GM18861 (cell line): Measurements from ENCODE around the gene ECE1.
A peak's percentile ranks its signal among the peaks of the same experiment; 100 is the strongest.
"Not testable (repeated sequence)": the region's sequence is repeated elsewhere in the genome, so short reads cannot be mapped to it uniquely, and the experiment has no call there.

ENCODE experiments used
- ATAC-seq: cut with Tn5 transposase; IDR thresholded peaks from one replicate; pipeline ENCODE4 v1.9.1; 2021; ENCODE audit not compliant: unreplicated experiment

The ECE1 gene

DNA sequence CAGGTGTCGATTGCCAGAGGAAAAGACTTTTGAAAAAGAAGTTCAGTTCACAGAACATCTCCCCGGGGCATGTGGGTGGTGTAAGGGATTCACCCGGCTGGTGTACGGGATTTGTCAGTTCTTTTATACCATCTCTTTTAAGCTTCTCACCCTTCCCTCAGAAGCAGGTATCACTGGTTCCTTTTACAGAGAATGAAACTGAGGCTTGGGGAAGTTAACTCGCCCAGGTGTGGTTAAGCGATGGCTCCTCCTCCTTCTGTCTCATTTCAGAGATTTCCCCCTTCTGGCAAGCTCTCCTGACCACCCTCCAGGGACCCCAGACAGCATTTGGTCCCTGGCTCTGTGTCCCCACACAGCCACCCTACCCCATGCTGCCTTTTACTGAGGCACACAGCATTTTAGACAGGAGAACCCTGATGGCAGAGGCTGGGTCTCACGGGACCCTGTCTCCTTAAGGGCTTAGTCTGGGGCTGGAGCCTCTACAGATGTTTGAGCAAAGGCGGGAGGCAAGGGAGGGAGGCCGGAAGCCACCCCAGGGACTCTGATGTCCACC lies 2.8 kb upstream of the ECE1 start:
- peak; percentile 22 for ATAC-seq

DNA sequence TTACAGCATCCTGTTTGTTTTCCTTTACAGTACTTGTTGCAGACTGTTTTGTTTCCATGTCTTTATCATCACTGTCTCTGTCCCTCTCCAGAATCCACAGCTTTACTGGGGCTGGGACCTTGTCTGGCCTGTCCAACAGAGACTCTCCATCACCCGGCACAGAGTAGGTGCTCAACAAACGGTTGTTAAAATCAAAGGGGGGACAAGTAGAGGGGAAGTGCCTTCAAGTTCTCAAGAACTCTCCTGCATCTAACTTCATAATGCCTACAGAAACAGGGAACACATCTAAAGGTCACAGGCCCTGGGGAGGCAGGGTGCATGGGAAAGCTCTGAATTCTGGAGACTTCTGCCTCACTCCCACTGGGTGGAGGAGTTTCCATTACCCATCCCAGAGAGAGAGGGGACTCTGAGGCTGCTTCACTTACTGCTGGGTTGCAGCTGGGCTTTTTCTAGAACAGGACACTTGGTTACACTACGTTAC lies 2.3 kb upstream of the ECE1 start:
- ATAC-seq = no peak

DNA sequence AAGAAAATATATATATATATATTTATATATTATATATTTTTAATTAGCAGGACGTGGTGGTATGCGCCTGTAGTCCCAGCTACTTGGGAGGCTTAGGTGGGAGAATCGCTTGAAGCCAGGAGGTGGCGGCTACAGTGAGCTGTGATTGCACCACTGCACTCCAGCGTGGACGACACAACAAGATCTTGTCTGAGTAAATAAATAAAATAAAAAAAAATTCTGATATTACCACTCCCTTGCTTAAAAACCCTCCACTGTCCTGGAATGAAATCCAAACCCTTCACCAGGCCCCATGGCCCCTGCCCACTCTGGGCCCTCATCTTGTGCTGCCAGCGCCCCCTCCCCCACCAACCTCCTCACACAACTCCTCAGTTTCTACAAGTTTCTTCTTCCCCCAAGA lies 1.7 kb upstream of the ECE1 start:
- no peak for ATAC-seq

DNA sequence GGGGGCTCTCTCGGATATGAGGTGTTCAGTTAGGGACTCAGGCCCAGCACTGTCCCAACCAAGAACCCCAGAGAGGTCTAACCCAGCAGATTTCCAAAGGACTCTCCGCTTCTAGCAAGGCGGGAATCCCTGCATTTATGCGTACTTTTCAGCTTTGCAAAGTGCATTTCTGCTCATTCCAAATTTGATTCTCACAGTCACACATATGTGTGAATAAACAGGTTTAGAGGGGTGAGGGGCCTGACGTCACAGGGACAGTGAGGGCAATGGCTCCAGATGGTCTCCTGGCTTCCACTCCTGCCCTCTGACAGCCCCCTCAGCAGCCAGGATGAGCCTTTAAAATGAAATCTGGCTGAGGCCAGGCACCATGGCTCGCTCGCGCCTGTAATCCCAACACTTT lies 921 bp upstream of the ECE1 start:
- ATAC-seq = no peak

DNA sequence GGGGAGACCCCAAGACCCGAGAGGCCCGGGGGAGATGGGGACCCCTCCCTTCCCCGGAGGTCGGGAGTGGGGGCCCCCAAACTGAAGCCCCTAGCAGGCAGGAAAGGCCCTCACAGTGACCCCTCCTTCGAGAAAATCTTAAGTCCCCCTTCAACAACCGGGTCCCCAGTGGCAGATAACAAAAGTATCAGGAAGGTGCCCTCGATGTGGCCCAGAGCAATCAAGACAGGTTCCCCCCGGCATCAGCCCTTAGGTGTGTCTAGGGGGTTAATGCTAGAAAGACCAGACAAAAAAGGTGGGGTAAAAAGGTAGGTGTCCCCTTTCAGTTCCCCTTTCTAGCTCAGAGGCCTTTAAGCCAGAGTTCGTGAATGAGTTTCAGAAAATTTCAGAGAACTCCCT lies 282 bp upstream of the ECE1 start:
- no peak for ATAC-seq

DNA sequence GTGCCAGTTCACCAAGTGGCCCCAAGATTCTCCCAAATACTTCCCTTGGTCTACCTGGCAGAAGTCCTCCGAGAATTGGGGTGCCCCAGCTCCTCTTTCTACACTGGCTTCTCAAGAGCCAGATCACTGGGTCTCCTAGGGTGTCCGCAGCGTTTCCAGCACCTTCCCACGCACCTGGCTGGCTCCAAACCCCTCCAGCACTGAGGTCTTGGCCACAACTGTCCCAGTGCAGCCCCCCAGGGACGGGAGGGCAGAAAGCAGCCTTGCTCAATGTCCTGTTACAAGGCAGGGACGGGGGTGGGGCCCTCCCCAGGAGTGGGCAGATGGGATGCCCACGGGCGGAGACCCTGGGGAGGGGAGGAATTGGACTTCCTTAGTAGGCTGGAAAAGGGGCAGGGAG lies 1.1 kb downstream of the ECE1 start:
- no peak for ATAC-seq

DNA sequence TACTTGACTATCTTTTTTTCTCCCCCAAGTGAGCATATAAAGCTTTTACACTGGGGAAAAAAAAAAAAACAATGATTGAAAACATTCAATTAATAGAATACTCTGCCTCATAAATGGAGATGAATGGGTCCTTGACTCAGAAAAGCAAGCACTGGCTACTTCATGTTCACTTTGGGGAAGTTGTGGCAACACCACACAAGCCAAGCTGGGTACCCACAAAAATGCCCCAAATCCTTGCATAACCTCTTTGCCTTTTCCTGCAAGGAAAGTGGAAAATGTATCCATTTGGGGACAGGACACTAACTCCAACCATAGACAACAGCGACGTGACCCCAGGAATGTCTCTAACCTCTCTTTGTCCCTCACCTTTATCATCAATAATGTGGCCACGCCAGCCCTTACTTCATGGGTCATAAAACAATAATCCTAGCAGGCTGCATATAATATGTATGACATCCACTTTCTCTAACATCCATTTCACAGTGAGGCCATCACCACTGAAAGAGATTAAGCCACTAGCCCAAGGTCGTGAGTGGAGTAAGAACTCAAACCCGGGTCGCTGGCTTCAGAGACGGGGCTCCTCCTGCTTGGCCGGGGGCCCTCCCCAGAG lies 2.3 kb downstream of the ECE1 start:
- no peak for ATAC-seq

DNA sequence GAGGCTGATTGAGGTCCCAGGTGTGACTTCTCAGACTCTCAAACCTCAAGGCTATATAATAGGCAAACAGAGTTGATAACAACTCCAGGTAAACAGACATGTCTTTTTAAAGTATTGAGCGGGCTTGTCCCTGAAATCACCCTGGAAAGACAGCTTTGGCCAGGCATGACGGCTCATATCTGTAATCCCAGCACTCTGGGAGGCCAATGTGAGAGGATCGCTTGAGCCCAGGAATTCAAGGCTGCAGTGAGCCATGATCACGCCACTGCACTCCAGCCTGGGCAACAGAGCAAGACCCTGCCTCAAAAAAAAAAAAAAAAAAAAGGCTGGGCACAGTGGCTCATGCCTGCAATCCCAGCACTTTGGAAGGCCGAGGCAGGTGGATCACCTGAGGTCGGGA lies 4.9 kb downstream of the ECE1 start:
- ATAC-seq = not testable (repeated sequence)

DNA sequence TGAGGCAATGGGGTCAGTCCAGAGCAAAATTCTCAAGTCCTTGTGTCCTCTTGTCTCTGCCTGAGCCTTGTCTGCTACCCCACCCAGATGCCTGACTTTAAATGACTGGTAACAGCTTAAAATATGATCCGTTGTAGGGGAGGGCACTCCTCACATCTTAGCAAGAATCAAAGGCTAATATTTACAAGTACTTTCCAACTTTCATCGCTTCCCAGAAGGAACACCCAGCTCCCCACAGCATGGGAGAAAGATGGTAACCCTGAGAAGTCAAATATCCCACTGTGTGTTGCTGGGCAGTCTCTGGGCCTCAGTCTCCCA lies 5.2 kb downstream of the ECE1 start:
- no peak for ATAC-seq

DNA sequence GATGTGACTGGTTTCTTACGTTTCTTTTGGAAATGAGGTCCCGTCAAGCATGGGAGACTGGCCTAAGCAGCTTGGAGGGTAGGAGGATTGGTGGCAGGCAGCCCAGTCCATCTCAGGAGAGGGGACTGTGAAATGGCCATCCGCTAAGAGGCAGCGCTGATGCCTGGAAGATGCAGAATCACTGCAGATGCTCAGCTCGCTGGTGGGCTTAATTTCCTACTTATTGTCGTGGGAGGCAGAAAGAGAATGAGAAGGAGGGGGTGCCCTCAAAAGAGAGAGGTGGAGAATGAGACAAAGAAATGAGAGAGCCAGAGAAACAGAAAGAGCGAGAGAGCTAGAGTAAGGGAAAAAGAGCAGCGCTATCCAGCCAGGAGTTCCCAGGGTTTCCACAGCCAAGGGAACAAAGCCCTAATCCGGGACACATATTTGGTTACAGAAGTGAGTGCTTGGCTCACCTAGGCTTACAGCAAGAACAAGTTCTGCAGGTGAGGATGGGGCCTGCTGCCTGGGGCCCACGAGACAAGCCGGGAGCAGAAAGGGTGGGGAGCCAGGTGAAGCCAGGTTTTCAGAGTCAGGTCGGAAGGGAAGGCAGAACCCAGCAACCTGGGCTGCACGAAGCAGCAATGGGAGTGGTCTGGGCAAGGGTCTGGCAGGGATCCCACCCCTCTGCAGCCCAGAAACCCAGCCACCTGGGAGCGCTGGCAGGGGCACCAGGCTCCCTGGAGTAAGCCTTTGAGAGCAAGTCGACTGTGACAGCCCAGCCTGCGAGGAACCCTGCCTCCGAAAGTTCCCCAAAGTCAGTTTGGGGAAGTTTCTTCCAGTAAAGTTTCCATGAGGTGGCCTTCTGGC lies 5.8 kb downstream of the ECE1 start:
- ATAC-seq = no peak

DNA sequence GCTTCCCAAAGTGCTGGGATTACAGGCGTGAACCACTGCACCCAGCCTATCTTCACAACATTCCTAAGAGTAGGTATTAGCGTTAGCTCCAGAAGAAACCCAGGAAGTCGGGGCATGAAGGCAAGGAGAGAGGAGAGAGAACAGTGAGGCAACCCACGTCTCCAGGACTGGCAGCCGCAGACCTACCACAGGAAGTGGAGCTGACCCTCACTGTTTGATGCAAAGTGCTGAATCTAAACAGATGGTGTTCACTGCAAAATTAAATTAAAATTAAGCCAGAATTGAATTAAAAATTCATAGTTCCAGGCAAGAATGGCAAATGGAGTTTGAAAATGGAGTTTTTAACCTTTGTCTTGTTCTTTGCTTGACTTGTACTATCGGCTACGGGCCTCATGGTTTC lies 6.7 kb downstream of the ECE1 start:
- ATAC-seq = no peak

DNA sequence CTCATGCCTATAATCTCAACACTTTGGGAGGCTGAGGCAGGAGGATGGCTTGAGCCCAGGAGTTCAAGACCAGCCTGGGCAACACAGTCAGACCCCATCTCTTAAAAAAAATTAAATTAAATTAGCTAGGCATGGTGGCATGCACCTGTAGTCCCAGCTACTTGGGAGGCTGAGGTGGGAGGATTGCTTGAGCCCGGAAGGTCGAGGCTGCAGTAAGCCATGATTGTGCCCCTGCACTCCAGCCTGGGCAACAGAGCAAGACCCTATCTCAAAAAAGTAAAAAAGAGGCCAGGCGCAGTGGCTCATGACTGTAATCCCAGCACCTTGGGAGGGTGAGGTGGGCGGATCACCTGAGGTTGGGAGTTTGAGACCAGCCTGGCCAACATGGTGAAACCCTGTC lies 8.2 kb downstream of the ECE1 start:
- ATAC-seq = not testable (repeated sequence)

DNA sequence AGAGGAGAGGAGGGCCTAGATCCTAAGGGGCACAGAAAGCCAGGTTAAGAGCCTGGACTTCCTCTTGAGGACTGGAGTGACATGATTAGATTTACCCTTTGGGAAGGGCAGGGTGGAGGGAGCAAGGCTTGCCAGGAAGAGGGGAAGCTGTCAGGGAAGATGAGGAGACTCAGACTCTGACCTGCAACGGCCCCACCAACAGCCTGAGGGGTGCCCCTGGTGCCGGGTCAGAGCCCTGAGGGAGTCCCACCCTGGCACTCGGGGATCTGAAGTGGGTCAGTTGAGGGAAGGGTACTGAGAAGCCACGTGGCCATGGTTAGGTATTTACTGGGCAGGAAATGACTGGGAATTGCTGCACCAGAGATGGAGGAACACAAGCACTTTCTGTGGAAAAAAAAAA lies 9.8 kb downstream of the ECE1 start:
- ATAC-seq = no peak

DNA sequence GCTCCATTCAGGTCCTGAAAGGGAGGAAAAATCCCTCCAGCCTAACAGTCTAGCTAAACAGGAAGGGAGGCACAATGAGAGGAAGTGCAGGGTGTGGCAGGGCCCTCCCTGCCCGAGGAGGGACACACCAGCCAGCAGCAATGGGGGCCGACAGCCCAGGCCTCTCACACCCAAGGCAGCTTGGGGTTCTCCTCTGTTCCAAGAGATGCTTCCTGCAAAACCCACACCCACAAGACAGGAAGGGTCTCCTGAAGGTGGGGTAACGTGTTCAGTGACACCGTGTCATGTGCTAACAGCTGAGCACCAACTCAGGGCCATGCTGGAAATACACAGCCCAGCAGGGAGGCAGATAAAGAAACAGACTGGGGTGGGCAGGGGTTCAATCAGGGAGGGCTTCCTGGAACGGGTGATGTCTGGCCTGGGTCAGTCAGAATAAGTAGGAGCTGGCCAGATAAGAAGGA lies 10.2 kb downstream of the ECE1 start:
- no peak for ATAC-seq

DNA sequence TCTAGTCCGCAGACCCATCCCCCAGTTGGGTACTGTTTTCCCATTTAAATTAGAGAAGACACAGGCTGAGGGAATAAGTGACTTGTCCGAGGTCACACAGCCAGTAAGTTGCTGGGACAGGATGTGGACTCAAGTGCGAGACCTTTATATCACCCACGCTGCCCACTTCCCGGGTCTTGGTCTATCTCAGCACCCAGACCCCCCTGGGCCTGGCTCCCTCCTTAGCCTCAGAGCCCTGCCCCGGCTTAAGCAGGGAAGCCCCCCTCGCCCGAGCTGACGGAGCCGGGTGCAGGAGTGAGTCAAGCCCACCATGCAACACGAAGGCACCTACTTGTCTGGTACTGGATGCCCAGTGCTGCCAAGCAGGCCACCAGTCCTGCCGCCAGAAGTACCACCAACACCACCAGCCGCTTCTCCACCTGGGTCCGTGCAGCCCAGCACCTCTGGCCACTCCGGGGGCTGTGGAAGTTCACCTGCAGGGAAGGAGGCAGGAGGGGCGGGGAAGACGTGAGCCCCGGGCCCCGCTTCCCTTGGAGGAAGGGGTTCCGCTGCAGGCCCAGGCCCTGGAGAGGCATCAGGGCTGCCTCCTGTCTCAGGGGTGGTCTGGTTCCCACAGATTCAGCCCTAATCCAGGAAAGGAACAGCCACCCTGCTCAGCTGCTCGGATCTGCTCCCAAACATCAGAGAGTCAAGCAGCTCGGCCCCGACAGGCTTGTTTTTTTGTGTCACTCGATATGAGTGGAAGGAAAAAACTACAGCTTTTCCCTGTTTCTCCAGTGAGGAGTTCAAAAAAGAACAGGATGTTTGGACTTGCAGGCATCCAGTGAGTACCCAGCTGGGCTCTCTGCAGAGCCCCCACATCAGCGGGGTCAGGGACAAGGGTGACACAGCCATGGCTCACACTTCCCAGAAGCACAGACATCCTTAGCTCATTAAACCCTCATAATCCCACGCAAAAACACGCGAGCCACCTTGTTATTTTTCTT lies 11.1 kb downstream of the ECE1 start:
- ATAC-seq = no peak

DNA sequence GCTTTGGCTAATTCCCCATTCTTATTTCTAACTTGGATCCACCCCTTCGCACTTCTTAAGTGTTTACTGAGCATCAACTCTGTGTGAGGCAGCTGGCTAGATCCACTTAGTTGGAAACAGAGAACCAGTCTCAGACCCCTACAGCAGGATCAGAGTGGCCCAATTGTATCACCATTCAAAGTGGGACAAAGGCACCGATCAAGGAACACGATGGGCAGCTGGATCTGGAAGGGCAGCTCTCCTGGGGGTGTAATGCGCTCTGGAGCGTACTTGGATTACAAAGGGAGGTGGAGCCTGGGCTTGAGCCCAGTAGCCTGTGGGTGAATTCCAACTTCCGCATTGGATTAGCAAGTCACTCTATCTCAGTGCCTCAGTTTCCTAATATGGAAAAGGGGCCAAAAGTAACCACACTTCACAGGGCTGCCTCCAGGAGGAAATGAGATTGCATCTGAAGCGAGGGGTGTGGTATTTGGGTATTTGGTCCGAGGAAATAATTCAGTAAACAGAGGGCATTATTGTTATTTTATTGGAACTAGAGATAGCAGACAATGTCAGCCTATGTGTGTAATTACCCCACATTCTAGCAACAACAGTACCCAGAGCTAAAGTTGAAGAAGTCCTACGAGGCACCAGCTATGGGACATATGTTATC lies 11.9 kb downstream of the ECE1 start:
- ATAC-seq = no peak

DNA sequence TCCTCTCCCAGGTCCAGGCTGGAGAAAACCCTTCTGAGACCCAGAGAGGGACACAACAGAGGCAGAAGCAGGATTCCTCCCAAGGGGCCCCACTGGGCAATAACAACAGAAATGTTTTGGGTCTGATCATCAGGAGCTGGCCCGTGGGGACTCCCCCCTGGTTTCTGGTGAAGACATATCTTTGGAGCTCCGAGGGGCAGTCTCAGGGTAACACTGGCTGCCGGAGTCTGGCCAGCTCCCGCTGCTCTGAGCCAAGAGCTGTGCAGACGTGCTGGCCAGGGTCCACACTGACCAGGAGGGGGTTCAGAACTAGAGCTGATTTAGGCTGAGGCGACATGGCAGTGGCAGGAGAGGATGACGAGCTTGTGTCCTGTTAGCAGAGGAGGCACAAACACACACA lies 13.1 kb downstream of the ECE1 start:
- ATAC-seq = no peak

DNA sequence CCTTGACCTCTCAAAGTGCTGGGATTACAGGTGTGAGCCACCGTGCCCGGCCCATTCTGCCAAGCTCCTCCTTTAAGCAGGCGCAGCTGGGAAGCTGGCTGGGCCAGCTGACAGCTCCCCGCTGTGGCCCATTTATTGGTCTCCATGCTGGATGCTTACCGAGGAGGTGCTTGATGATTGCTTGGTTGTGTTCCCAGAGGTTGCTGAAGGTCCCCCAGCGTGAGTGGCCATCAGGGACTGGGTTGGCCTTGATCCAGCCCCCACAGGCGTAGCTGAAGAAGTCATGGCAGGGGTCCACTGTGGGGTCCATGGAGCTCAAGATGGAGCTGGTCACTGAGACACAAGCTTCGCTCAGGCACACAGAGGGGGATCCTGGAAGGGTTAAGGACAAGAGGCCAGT lies 17.7 kb downstream of the ECE1 start:
- ATAC-seq = no peak

DNA sequence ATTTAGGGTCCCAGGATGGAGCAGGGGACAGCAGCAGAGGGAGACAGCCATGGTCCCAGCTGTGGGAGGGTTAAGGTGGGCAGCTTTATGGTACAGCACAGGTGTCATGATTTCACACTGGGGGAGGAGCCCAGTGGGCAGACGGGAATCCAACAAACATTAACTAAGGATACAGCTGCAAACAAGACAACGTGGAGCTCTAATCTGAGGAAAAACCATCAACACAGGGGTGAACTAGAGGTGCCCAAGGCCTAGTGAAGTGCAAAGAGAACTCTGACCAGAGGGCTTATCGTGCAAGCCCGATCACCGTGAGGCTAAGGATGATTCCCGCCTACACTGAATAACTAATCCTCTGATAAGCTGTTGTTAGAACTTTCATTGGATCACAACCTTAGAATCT lies 18.7 kb downstream of the ECE1 start:
- ATAC-seq = no peak

DNA sequence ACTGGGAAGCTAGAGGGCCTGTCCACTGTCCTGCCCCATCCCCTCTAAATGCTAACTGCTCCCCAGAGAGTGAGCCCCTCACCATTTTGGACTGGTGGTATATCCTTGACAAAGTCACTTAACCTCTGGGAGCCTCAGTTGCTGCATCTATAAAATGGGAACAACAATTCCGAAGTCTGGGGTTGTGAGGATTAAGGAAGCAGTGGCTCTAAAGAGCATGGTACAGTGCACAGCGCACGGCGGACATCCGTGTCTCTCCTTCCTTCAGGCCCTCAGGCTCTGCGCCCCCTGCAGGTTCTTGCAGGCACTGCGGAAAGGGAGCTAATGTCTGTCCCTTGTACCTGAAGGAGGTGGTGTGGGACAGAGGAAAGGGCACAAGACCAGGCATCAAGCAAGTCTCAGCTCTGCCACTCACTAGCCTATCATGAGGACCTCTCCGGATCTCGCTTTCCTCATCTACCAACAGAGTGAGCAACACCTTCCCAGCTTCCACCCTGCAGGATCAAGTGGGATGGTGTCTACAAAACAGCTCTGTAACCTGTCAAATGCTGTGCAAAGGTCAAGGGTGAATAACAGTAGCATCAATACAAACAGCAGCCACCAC lies 20.1 kb downstream of the ECE1 start:
- no peak for ATAC-seq
